22Rv1 (cell line): Measurements from ENCODE around the gene EGFLAM.

Experiments used
- H3K27ac ChIP-seq: fragments of 450-650 bp; 2 replicates; pipeline ENCODE4 v1.5.1; 2017
- ZFX ChIP-seq: fragments of 450-650 bp; IDR thresholded peaks from 2 replicates; pipeline ENCODE4 v1.6.1; 2017; ENCODE audit warnings: antibody characterized with exemption, borderline replicate concordance
- TF ChIP-seq, protein P1 (sequence below): fragments of 450-650 bp; IDR thresholded peaks from 2 replicates; pipeline ENCODE4 v1.5.1; 2017; ENCODE audit warnings: mild to moderate bottlenecking

The EGFLAM gene

DNA sequence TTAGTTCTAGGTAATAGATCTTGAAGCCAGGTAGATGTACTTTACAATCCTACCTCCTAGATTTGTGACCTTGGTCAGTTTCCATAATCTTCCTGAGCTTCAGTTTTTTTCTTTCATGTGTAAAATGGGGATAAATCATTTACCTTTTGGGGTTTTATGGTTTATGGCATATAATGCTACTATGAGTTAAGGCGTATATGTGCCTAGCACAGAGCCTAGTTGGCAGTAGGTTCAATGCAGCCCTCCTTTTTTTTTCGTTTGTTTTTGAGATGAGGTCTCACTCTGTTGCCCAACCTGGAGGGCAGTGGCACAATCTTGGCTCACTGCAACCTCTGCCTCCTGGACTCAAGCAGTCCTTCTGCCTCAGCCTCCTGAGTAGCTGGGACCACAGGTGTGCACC is 28.8 kb downstream of the EGFLAM start:
- TF ChIP-seq, protein P1, sequence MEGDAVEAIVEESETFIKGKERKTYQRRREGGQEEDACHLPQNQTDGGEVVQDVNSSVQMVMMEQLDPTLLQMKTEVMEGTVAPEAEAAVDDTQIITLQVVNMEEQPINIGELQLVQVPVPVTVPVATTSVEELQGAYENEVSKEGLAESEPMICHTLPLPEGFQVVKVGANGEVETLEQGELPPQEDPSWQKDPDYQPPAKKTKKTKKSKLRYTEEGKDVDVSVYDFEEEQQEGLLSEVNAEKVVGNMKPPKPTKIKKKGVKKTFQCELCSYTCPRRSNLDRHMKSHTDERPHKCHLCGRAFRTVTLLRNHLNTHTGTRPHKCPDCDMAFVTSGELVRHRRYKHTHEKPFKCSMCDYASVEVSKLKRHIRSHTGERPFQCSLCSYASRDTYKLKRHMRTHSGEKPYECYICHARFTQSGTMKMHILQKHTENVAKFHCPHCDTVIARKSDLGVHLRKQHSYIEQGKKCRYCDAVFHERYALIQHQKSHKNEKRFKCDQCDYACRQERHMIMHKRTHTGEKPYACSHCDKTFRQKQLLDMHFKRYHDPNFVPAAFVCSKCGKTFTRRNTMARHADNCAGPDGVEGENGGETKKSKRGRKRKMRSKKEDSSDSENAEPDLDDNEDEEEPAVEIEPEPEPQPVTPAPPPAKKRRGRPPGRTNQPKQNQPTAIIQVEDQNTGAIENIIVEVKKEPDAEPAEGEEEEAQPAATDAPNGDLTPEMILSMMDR = no peak
- TF ChIP-seq ZFX = no peak
- no peak overlapping the region for H3K27ac ChIP-seq

DNA sequence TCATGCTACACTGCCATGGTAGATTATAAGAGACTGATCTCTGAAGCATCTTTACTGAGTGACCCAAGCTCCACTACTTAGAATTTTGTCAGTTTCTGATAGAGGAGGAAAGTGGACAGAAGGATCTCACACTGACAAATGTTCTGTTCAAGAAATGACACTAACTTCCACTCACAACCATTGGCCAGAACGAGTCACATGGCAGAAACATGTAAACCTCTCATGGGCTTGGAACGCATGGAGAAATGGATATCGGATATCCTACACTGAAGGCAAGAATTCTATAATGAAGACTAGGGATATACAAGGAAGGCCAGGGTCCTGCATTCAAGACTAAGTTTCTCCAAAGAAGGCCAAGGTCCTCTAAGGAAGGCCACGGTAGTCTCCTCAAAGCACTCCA is 31.1 kb downstream of the EGFLAM start:
- no peak for TF ChIP-seq ZFX
- TF ChIP-seq, protein P1 = no peak
- H3K27ac ChIP-seq = no peak overlapping the region

- TF ChIP-seq, protein P1 = no peak
- H3K27ac ChIP-seq = no peak overlapping the region
These were observed 31.8 kb downstream of the EGFLAM start for GRCh38 chr5:38290028-38290653.

DNA sequence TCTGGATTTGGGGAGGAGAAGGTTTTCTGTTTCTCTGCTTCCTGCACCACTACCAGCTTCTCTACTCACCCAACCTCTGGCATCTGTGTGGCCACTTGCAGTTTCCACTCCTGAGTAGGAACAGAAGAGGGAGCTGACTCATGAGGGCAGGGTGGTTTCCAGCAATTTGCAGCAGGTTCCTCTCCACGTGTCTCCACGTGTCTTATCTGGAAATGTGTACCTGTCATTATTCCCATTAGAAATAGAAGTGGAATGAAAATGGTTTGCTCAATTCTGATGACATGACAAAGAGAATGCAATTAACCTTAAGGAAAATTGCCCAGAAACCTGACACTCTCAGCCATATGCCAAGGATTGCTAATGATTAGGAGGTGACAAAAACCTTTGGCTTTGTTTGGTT is 33.0 kb downstream of the EGFLAM start:
- no peak for TF ChIP-seq ZFX
- no peak overlapping the region for H3K27ac ChIP-seq

GRCh38 chr5:38292228-38292627 is 33.9 kb downstream of the EGFLAM start:
- no peak overlapping the region for H3K27ac ChIP-seq
- no peak for TF ChIP-seq ZFX
- TF ChIP-seq, protein P1 = no peak

DNA sequence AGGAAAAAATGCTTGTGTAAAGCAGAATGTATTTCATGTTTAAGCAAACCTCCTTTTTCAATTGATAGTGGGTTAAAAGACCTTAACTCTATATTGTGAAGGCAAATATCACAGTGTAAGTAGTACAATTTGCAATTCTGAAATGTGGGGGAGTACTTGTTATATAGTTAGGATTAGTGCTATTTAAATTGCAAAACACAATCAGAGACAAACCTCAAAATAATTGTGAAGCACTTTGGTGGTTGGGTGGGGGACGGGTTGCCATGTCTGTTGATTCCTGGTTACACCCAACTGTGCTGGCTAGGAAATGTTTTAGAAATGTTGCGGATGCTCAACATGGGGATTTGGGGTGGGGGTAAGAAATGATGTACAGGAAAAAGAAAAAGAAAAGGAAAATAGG is 37.4 kb downstream of the EGFLAM start:
- no peak overlapping the region for H3K27ac ChIP-seq
- TF ChIP-seq, protein P1 = no peak
- no peak for TF ChIP-seq ZFX

- TF ChIP-seq, protein P1 = no peak
- TF ChIP-seq ZFX = no peak
These were observed 39.7 kb downstream of the EGFLAM start for GRCh38 chr5:38297830-38298608.

More at GRCh38 chr5:38297830-38298608, 39.7 kb downstream of the EGFLAM start:
- no peak overlapping the region for H3K27ac ChIP-seq
